ENCODE data around the gene ANKS1B.
"Not testable (repeated sequence)": the region's sequence is repeated elsewhere in the genome, so short reads cannot be mapped to it uniquely, and the experiment has no call there.

The ANKS1B gene

GRCh38 chr12:99059824-99060511, 924.8 kb downstream of the ANKS1B start:
- no peak for DNase-seq (ENCODE audit: low read depth in 3 of 3)

- DNase-seq (ENCODE audit: low read depth in 3 of 3): no peak
Measured at GRCh38 chr12:99057670-99058069, 927.1 kb downstream of the ANKS1B start.

- no peak for DNase-seq (ENCODE audit: low read depth in 3 of 3)
Measured at GRCh38 chr12:99056186-99056585, 928.5 kb downstream of the ANKS1B start.

- no peak for DNase-seq (ENCODE audit: low read depth in 3 of 3)
Measured at GRCh38 chr12:99055299-99055698, 929.4 kb downstream of the ANKS1B start.

GRCh38 chr12:99054601-99055128, 930.1 kb downstream of the ANKS1B start:
- no peak for DNase-seq (ENCODE audit: low read depth in 3 of 3)

GRCh38 chr12:99053616-99054362, 930.9 kb downstream of the ANKS1B start:
- no peak for DNase-seq (ENCODE audit: low read depth in 3 of 3)

- no peak for DNase-seq (ENCODE audit: low read depth in 3 of 3)
Measured at GRCh38 chr12:99049774-99050173, 935.0 kb downstream of the ANKS1B start.

- no peak for DNase-seq (ENCODE audit: low read depth in 3 of 3)
Measured at GRCh38 chr12:99045158-99045557, 939.6 kb downstream of the ANKS1B start.

- peak in 2 of 3 experiments; percentile 3 to 25 for DNase-seq (ENCODE audit: low read depth in 3 of 3)
Measured at GRCh38 chr12:99043319-99043914, 941.3 kb downstream of the ANKS1B start.

- DNase-seq (ENCODE audit: low read depth in 3 of 3): no peak
Measured at GRCh38 chr12:99042226-99042625, 942.5 kb downstream of the ANKS1B start.

GRCh38 chr12:99039367-99040120, 945.2 kb downstream of the ANKS1B start:
- no peak for DNase-seq (ENCODE audit: low read depth in 3 of 3)

GRCh38 chr12:99036566-99036965, 948.2 kb downstream of the ANKS1B start:
- no peak for DNase-seq (ENCODE audit: low read depth in 3 of 3)

- DNase-seq (ENCODE audit: low read depth in 3 of 3): no peak
Measured at GRCh38 chr12:99035803-99036202, 948.9 kb downstream of the ANKS1B start.

- not testable (repeated sequence) for DNase-seq (ENCODE audit: low read depth in 3 of 3)
Measured at GRCh38 chr12:99034201-99034600, 950.5 kb downstream of the ANKS1B start.

GRCh38 chr12:99029511-99030271, 955.0 kb downstream of the ANKS1B start:
- no peak for DNase-seq (ENCODE audit: low read depth in 3 of 3)

GRCh38 chr12:99027461-99027860, 957.3 kb downstream of the ANKS1B start:
- no peak for DNase-seq (ENCODE audit: low read depth in 3 of 3)

- DNase-seq (ENCODE audit: low read depth in 3 of 3): no peak
Measured at GRCh38 chr12:99027055-99027393, 957.7 kb downstream of the ANKS1B start.

GRCh38 chr12:99026332-99027054, 958.2 kb downstream of the ANKS1B start:
- DNase-seq (ENCODE audit: low read depth in 3 of 3): no peak

GRCh38 chr12:99024870-99025269, 959.9 kb downstream of the ANKS1B start:
- no peak for DNase-seq (ENCODE audit: low read depth in 3 of 3)

- no peak for DNase-seq (ENCODE audit: low read depth in 3 of 3)
Measured at GRCh38 chr12:99024191-99024590, 960.5 kb downstream of the ANKS1B start.

GRCh38 chr12:99020871-99021270, 963.9 kb downstream of the ANKS1B start:
- DNase-seq (ENCODE audit: low read depth in 3 of 3): no peak

Data from stimulated activated CD4-positive, alpha-beta T cell treated with anti-CD3 and anti-CD28 coated beads, TNF-alpha, amount 100 ng/mL, for 4 hours (primary cell).